Hematopoietic multipotent progenitor cell (in vitro differentiated cells): ENCODE data around the gene BDKRB1. TPM values are rescaled to one million over a fixed set of nuclear protein-coding genes. Genes with fewer than 3 reads are reported as not detected.
"Not testable (repeated sequence)": the region's sequence is repeated elsewhere in the genome, so short reads cannot be mapped to it uniquely, and the experiment has no call there.

ENCODE experiments used
- DNase-seq, 3 donors: peaks; one replicate each; pipeline ENCODE4 v3.0.0-alpha.2; 2011 to 2015; ENCODE audit warnings: low read depth in 2 of 3, low spot score in 2 of 3
- total RNA-seq: library from RNA; depleted of rRNA; stranded (reverse); fragments of >200 nt; gene quantifications from one replicate; pipeline ENCODE4 v1.2.3, GENCODE V29; 2012

The BDKRB1 gene
- total RNA-seq, 1 donor, result not detected

GRCh38 chr14:96232506-96232905 is 23.5 kb upstream of the BDKRB1 start:
- no peak for DNase-seq

- DNase-seq, result no peak
Measured at GRCh38 chr14:96233661-96234060, 22.3 kb upstream of the BDKRB1 start.

- DNase-seq, result no peak
Measured at GRCh38 chr14:96235426-96235825, 20.6 kb upstream of the BDKRB1 start.

- no peak for DNase-seq
Measured at GRCh38 chr14:96237641-96238040, 18.4 kb upstream of the BDKRB1 start.

GRCh38 chr14:96238676-96239265 is 17.2 kb upstream of the BDKRB1 start:
- no peak for DNase-seq

- DNase-seq, result no peak
Measured at GRCh38 chr14:96239711-96240141, 16.3 kb upstream of the BDKRB1 start.

- no peak for DNase-seq
Measured at GRCh38 chr14:96240641-96241040, 15.4 kb upstream of the BDKRB1 start.

- DNase-seq, result no peak
Measured at GRCh38 chr14:96242126-96242525, 13.9 kb upstream of the BDKRB1 start.

- no peak for DNase-seq
Measured at GRCh38 chr14:96243785-96244184, 12.2 kb upstream of the BDKRB1 start.

GRCh38 chr14:96245074-96245473 is 10.9 kb upstream of the BDKRB1 start:
- DNase-seq, result not testable (repeated sequence)

- no peak for DNase-seq
Measured at GRCh38 chr14:96245710-96246538, 10.1 kb upstream of the BDKRB1 start.

GRCh38 chr14:96246539-96246847 is 9.5 kb upstream of the BDKRB1 start:
- DNase-seq, result no peak

- DNase-seq, result no peak
Measured at GRCh38 chr14:96247031-96247430, 9.0 kb upstream of the BDKRB1 start.

GRCh38 chr14:96249029-96249428 is 7.0 kb upstream of the BDKRB1 start:
- DNase-seq, result peak in 2 of 3 donors; percentile 5 to 12

GRCh38 chr14:96250485-96250884 is 5.5 kb upstream of the BDKRB1 start:
- no peak for DNase-seq

GRCh38 chr14:96251656-96252155 is 4.3 kb upstream of the BDKRB1 start:
- DNase-seq, result no peak

GRCh38 chr14:96252323-96252998 is 3.5 kb upstream of the BDKRB1 start:
- DNase-seq, result no peak

GRCh38 chr14:96252999-96253539 is 2.9 kb upstream of the BDKRB1 start:
- DNase-seq, result no peak

GRCh38 chr14:96254687-96255086 is 1.3 kb upstream of the BDKRB1 start:
- no peak for DNase-seq

GRCh38 chr14:96256407-96256806 is 397 bp downstream of the BDKRB1 start:
- DNase-seq, result no peak

- DNase-seq, result no peak
Measured at GRCh38 chr14:96257056-96257455, 1.0 kb downstream of the BDKRB1 start.
